Measurements from ENCODE around the gene SPRY1. TPM values are rescaled to one million over a fixed set of nuclear protein-coding genes. Genes with fewer than 3 reads are reported as not detected.

Gene SPRY1
- total RNA-seq, 2 donors from 2014 or later, result 9.1 to 18.5 TPM

DNA sequence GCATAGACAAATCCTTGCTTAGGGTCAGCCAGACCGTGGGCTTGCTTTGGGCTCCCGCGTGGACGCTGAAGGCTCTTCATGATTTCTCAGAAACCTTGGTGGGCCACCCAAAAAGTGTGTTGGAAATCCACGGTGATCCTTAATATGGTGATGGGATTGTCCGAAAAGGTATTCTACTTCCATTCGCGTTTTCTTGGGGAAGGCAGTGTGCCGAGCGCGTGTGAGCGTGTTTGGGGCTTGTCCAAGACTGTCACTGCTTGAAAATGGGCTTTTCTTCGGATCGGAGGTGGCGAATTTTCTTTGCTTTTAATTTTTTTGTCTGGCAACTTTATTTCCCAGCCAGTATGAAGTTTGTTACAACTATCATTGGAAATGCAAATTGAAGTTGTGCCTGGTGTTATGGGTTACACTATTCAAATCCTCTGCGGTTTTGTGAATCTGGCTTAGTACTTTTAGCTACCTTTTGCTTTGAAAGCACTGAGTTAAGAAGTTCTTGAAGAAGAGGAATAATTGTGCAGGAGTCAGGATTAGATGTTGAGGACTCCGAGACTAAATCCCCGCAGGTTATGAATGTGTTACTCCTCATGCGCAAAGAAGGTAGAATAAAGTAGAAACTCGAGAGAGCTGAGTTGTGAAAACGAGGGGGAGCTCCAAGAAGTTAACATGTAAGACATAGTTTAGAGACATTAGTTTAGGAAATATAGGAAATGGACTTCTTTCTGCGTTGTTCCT lies 3.2 kb downstream of the SPRY1 start:
- Histone ChIP-seq H3K36me3 (ENCODE audit: control insufficient read depth, insufficient read depth, low read length) (peaks cover 15% of the 10 kb centered on the region), H3K4me1 (ENCODE audit: control insufficient read depth, insufficient read depth, low read length) (peaks cover 4% of the 10 kb centered on the region), H3K9me3 (ENCODE audit: control insufficient read depth, low read length) (peaks cover 4% of the 10 kb centered on the region), H3K4me3 (ENCODE audit: low read length) (peak overlapping the region; percentile 93), H3K27me3 (ENCODE audit: control insufficient read depth, insufficient read depth, low read length, poor library complexity, severe bottlenecking) (no peaks in the 10 kb centered on the region), H3K27ac (ENCODE audit: low read depth, low read length) (peak overlapping the region; percentile 54), H3K9ac (ENCODE audit: extremely low read depth, low read length, poor library complexity, severe bottlenecking) (peak overlapping the region; percentile 59)
- TF ChIP-seq, protein P1, sequence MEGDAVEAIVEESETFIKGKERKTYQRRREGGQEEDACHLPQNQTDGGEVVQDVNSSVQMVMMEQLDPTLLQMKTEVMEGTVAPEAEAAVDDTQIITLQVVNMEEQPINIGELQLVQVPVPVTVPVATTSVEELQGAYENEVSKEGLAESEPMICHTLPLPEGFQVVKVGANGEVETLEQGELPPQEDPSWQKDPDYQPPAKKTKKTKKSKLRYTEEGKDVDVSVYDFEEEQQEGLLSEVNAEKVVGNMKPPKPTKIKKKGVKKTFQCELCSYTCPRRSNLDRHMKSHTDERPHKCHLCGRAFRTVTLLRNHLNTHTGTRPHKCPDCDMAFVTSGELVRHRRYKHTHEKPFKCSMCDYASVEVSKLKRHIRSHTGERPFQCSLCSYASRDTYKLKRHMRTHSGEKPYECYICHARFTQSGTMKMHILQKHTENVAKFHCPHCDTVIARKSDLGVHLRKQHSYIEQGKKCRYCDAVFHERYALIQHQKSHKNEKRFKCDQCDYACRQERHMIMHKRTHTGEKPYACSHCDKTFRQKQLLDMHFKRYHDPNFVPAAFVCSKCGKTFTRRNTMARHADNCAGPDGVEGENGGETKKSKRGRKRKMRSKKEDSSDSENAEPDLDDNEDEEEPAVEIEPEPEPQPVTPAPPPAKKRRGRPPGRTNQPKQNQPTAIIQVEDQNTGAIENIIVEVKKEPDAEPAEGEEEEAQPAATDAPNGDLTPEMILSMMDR (conservative IDR thresholded peaks at IDR 0.05), result no peak
- 0 to 4% methylated on average over 22 of the region's 22 CpGs for WGBS, 2 experiments (ENCODE audit: insufficient coverage in 1 of 2, insufficient read length in 1 of 2)
- H3K36me3 Mint-ChIP-seq (ENCODE audit: low read depth), result peaks cover 24% of the 10 kb centered on the region
- no peaks in the 10 kb centered on the region for H3K9me3 Mint-ChIP-seq
- H3K4me1 Mint-ChIP-seq, result peaks cover 29% of the 10 kb centered on the region
- H3K27ac Mint-ChIP-seq, result peak overlapping the region; percentile 92
- H3K27me3 Mint-ChIP-seq (ENCODE audit: insufficient read depth), result no peaks in the 10 kb centered on the region
- peak overlapping the region; percentile 92 for H3K4me3 Mint-ChIP-seq
- DNase-seq, result no peak

DNA sequence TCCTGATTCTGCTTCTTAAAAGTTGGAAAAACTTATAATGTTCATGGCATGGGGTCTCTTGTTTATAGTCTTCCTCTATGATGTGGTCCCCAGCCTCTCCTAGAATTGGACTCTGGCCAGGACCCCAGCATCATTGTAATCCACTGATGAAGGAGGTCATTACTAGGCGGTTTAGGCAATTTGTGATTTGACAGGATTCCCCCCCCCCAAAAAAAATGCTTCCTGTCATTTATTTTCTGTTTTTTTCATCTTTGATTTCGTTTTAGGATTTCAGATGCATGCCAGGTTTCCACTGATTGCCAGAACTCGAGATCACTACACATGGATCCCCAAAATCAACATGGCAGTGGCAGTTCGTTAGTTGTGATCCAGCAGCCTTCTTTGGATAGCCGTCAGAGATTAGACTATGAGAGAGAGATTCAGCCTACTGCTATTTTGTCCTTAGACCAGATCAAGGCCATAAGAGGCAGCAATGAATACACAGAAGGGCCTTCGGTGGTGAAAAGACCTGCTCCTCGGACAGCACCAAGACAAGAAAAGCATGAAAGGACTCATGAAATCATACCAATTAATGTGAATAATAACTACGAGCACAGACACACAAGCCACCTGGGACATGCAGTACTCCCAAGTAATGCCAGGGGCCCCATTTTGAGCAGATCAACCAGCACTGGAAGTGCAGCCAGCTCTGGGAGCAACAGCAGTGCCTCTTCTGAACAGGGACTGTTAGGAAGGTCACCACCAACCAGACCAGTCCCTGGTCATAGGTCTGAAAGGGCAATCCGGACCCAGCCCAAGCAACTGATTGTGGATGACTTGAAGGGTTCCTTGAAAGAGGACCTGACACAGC lies 4.9 kb downstream of the SPRY1 start:
- Mint-ChIP-seq H3K4me3 (peak overlapping the region; percentile 18), H3K9me3 (no peaks in the 10 kb centered on the region), H3K4me1 (peaks cover 29% of the 10 kb centered on the region), H3K27me3 (ENCODE audit: insufficient read depth) (no peaks in the 10 kb centered on the region), H3K27ac (no peak overlapping the region), H3K36me3 (ENCODE audit: low read depth) (peaks cover 24% of the 10 kb centered on the region)
- Histone ChIP-seq H3K27ac (ENCODE audit: low read depth, low read length) (no peak overlapping the region), H3K27me3 (ENCODE audit: control insufficient read depth, insufficient read depth, low read length, poor library complexity, severe bottlenecking) (no peaks in the 10 kb centered on the region), H3K9ac (ENCODE audit: extremely low read depth, low read length, poor library complexity, severe bottlenecking) (no peak overlapping the region), H3K9me3 (ENCODE audit: control insufficient read depth, low read length) (peaks cover 4% of the 10 kb centered on the region), H3K36me3 (ENCODE audit: control insufficient read depth, insufficient read depth, low read length) (peaks cover 15% of the 10 kb centered on the region), H3K4me3 (ENCODE audit: low read length) (peak overlapping the region; percentile 93), H3K4me1 (ENCODE audit: control insufficient read depth, insufficient read depth, low read length) (peaks cover 4% of the 10 kb centered on the region)
- WGBS, 2 experiments (ENCODE audit: insufficient coverage in 1 of 2, insufficient read length in 1 of 2), result 91 to 93% methylated on average over 9 of the region's 9 CpGs
- TF ChIP-seq, protein P1 (conservative IDR thresholded peaks at IDR 0.05), result no peak
- no peak for DNase-seq

DNA sequence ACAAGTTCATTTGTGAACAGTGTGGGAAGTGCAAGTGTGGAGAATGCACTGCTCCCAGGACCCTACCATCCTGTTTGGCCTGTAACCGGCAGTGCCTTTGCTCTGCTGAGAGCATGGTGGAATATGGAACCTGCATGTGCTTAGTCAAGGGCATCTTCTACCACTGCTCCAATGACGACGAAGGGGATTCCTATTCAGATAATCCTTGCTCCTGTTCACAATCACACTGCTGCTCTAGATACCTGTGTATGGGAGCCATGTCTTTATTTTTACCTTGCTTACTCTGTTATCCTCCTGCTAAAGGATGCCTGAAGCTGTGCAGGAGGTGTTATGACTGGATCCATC lies 5.5 kb downstream of the SPRY1 start:
- Histone ChIP-seq H3K4me3 (ENCODE audit: low read length) (no peak overlapping the region), H3K36me3 (ENCODE audit: control insufficient read depth, insufficient read depth, low read length) (peaks cover 15% of the 10 kb centered on the region), H3K4me1 (ENCODE audit: control insufficient read depth, insufficient read depth, low read length) (peaks cover 4% of the 10 kb centered on the region), H3K27ac (ENCODE audit: low read depth, low read length) (no peak overlapping the region), H3K9me3 (ENCODE audit: control insufficient read depth, low read length) (peaks cover 4% of the 10 kb centered on the region), H3K9ac (ENCODE audit: extremely low read depth, low read length, poor library complexity, severe bottlenecking) (no peak overlapping the region), H3K27me3 (ENCODE audit: control insufficient read depth, insufficient read depth, low read length, poor library complexity, severe bottlenecking) (no peaks in the 10 kb centered on the region)
- TF ChIP-seq, protein P1 (conservative IDR thresholded peaks at IDR 0.05), result no peak
- Mint-ChIP-seq H3K9me3 (no peaks in the 10 kb centered on the region), H3K36me3 (ENCODE audit: low read depth) (peaks cover 24% of the 10 kb centered on the region), H3K4me3 (no peak overlapping the region), H3K27ac (no peak overlapping the region), H3K4me1 (peaks cover 29% of the 10 kb centered on the region), H3K27me3 (ENCODE audit: insufficient read depth) (no peaks in the 10 kb centered on the region)
- DNase-seq, result no peak
- WGBS, 2 experiments (ENCODE audit: insufficient coverage in 1 of 2, insufficient read length in 1 of 2), result 94 to 100% methylated on average over 2 to 3 of the region's 3 CpGs

Measured in endodermal cell (in vitro differentiated cells).